Erythroblast (primary cell): ENCODE results near the gene CHRNG.
"Not testable (repeated sequence)": the region's sequence is repeated elsewhere in the genome, so short reads cannot be mapped to it uniquely, and the experiment has no call there.

Experiments
- DNase-seq, 2 experiments: peaks; one replicate each; lab custom pipeline; 2025; lab: John Stamatoyannopoulos, UW
- GATA1 ChIP-seq: IDR thresholded peaks from 2 replicates; pipeline ENCODE4 v1.6.1; 2011; ENCODE audit warnings: low read depth, mild to moderate bottlenecking, control low read depth, low read length, moderate library complexity
- POLR2A ChIP-seq: IDR thresholded peaks from 2 replicates; pipeline ENCODE4 v1.6.1; 2011; ENCODE audit warnings: mild to moderate bottlenecking, low read length

CHRNG gene

DNA sequence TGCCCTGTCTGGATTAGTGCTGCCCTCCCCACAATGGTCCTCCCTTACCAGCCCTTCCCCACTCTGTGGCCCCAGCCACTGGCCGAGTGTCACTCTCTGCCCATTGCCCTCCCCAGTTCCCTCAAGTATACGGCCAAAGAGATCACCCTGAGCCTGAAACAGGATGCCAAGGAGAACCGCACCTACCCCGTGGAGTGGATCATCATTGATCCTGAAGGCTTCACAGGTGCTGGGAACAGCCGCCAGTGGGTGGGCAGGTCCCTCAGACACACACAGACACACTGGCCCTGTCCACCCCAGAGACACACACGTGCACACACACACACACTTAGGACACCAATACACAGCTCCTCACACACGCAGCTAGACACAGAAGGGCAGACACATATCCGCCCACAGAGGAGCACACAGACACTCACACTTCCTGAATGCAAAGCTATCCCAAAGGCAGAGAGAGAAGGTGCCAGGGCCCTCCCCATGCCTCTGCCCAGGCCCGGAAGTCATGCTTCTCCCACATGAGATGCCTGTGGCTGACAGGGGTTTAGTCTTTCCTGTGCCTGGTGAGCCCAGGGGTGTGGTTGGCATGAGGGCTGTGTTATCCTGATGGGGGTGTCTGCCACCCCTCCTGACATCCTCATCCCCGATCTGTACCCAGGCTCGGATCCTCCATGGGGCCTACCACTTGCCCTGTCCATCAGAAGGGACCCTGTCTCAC, 10.6 kb upstream of the CHRNG start:
- DNase-seq = no peak
- TF ChIP-seq GATA1 (no peak), POLR2A (no peak)

DNA sequence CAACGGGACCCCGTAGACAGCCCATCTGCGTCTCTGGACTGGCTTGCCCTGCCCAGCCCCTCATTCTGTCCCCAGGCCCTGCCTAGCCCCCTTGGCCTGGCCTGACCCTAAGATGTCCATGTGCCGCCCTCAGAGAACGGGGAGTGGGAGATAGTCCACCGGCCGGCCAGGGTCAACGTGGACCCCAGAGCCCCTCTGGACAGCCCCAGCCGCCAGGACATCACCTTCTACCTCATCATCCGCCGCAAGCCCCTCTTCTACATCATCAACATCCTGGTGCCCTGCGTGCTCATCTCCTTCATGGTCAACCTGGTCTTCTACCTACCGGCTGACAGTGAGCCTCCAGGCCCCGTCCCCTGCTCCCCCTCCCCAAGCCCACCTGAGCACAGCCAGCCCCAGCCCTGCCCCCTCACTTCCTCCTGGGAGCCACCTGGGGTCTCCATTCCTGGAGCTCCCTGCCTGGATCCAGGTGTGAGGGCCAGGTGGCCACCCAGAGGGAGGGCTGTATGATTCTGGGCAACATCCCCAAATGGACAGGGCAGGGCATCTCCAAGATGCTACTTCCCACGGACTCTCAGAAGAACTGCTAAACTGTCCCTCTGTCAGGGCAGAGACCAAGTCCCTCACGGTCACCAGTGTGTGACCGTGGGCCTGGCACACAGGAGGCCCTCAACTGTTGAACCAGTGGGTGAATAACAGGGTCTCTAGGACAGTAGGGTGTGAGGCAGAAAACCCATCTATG, 9.5 kb upstream of the CHRNG start:
- TF ChIP-seq POLR2A (no peak), GATA1 (no peak)
- DNase-seq = no peak

DNA sequence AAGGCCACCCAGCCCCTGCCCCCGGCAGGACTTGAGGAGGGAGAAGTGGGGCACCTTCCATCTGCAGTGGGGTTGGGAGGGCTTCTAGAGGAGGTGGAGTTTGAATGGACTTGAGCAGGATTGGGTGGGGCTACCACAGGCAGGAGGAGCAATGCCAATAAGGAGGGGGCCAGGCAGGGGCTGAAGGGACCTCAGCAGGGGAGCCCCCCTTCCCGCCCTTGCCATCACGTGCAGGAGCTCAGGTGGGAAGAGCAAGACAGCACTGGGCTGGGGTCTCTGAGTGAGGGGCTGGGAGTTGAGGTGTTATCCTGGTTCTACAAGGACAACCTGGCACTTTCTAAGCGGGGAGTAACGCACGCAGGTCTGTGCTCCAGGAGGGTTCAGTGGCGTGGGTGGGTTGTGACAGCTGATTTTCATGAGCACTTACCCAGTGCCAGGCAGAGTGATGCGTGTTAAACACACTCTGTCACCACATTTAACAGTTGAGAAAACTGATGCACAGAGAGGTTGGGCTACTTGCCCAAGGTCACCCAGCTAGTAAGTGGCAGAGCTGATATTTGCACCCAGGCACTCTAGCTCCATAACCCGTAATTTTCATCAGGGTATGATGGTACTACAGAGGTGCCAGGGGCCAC, 8.7 kb upstream of the CHRNG start:
- DNase-seq = no peak
- TF ChIP-seq GATA1 (no peak), POLR2A (no peak)

DNA sequence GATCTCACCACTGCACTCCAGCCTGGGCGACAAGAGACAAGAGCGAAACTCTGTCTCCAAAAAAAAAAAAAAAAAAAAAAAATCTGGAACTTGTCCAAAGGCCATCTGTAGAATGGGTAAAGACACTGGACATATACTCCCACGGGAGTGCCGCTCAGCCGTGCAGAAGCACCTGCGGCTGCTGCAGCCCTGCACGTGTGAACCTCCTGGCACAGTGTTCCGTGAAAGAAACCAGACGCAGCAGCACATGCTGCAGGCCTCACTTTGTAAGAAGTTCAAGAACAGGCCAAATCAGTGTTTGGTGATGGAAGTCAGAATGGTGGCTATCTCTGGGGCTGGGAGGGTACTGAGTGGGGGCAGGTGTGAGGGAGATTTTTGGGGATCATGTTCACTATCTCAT, 7.1 kb upstream of the CHRNG start:
- TF ChIP-seq POLR2A (no peak), GATA1 (no peak)
- DNase-seq = no peak

DNA sequence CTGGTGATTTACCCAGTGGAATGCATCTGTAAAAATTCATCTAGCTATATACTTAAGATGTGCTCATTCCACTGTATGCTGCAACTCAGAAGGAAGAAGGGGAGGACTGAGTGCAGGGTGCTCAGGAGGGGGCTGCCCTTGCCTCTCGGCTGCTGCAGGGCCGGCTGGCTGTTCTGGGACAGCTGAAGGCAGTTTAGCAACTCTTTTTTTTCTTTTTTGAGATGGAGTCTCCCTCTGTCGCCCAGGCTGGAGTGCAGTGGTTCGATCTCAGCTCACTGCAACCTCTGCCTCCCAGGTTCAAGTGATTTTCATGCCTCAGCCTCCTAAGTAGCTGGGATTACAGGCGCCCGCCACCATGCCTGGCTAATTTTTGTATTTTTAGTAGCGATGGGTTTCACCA, 6.7 kb upstream of the CHRNG start:
- DNase-seq = not testable (repeated sequence)

DNA sequence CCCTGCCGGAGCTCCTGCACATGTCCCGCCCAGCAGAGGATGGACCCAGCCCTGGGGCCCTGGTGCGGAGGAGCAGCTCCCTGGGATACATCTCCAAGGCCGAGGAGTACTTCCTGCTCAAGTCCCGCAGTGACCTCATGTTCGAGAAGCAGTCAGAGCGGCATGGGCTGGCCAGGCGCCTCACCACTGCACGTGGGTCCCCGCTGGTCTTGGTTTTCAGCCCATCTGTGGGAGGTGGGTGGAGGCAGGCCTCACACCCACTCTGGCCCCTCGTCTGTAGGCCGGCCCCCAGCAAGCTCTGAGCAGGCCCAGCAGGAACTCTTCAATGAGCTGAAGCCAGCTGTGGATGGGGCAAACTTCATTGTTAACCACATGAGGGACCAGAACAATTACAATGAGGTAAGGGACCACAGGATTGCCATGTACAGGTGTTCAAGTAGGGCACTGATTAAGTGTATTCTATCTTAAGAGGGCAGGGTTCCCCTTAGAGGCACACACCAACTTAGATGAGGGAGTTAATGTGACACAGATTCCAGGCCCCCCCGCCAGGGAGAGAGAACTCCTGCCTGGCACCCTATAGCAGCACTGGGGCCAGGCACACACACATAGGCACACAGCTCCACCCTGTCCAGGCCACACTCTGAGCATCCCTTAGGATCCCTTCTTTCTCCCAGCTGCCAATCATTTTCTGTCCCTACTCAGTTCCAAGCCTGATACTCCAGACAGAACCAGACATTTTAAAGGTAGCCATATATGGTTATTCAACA, 5.4 kb upstream of the CHRNG start:
- no peak for DNase-seq
- no peak for TF ChIP-seq GATA1
- TF ChIP-seq POLR2A = no peak

DNA sequence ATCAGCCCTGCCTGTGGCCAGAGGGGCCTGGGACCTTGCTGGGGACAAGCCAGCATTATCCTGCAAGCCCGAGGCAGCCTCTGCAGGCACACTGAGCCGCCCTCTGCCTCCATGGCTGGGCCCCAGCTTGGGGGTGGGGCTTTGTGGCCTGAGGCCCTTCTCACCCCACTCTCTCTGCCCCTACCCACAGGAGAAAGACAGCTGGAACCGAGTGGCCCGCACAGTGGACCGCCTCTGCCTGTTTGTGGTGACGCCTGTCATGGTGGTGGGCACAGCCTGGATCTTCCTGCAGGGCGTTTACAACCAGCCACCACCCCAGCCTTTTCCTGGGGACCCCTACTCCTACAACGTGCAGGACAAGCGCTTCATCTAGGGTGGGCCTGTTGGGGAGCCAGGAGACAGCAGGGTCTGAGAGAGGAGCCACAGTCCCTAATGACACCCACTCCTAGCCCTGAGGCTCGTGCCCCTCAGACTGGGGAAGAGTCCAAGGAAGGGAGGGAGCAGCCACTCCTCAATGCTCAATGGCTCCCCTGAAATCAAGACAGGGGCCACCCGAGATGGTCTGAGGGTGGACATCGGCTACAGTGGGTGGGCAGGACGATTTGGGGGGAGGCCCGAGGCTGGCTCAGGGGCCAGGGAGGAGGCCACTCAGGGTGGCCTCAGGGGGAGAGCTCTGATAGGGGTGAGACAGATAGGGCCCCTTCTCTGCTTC, 4.4 kb upstream of the CHRNG start:
- no peak for DNase-seq
- no peak for TF ChIP-seq POLR2A
- TF ChIP-seq GATA1 = no peak

DNA sequence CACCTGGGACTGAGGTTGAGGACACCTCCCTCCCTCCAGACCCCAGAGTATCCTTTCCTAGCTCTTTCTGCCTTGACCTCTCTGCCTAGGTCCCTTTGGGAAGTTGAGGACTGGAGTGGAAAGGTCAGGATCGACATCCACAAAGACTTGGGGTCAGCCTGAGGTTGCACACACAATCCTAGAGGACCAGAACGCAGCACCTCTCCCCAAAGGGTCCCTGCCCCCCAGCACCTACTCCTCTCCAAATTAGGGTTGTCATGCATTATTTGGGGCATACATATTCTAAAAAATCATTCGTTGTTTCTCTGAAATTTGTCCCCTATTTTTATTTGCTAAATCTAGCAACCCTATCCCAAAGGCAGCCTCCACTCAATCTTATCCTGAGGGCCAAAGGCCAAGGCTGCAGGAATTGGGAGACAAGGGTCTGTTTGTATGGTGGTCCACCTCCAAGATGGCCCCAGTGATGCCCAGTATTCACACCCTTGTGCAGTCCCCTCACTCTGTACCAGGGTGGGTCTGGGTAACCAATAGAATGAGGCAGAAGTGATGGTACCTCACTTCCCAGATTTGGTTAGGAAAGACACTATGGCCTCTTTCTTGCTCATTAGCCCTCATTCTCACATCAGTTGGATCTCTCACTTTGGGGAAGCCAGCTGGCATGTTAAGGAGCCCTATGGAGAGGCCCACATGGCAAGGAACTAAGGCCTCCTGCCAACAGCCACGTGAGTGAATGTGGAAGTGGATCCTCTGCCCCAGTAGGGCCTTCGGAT, 3.5 kb upstream of the CHRNG start:
- TF ChIP-seq GATA1 (no peak), POLR2A (no peak)
- no peak for DNase-seq

DNA sequence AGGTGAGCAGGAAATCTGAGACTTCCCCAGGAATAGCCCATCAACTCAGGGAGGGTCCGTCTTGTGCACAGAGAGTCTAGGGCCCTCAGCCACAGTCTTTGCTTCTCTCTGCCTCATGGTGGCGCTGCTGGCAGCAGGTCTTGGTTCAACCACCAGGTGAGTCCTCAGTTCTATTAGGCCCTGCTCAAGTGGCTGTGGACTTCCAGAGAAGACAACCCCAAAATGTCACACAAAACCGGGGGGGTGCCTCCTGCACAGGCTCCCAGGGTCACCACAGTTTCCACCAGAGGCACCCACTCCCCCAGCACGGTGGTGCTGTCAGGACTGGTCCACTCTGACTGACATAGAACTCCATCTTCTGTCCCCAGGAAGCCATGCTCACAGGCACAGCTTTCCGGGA, 2.4 kb upstream of the CHRNG start:
- DNase-seq = peak; percentile 17 to 19
- TF ChIP-seq POLR2A (no peak), GATA1 (no peak)

DNA sequence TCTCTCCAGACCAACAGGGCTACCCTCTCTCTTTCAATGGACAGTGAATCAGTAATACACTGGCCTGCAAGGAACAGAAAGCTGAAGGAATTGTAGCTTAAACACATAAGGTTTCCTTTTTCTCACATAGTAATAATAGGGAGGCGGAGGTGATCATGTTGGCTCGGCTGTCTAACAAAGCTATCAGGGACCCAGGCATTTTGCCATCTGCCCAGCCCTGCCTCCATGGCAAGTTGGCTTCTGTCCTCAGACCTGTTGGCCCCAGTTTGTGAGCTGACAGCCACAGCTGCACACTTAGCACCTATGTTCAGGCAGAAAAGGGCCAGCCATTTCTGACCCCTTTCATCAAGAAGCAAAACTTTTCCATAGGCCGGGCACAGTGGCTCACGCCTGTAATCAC, 2.0 kb upstream of the CHRNG start:
- TF ChIP-seq GATA1 (no peak), POLR2A (no peak)
- DNase-seq = no peak

DNA sequence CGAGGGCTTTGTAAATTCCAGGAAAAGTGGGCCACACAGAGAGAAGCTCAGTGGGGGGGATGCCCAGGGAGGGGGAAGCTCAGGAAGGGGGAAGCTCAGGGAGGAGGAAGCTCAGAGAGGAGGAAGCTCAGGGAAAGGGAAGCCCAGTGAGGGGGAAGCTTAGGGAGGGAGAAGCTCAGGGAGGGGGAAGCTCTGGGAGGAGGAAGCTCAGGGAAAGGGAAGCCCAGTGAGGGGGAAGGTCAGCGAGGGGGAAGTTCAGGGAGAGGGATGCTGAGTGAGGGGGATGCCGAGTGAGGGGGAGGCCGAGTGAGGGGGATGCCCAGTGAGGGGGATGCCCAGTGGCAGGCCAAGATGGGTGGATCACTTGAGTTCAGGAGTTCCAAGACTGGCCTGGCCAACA, 821 bp upstream of the CHRNG start:
- TF ChIP-seq GATA1 = no peak
- TF ChIP-seq POLR2A = no peak
- no peak for DNase-seq

DNA sequence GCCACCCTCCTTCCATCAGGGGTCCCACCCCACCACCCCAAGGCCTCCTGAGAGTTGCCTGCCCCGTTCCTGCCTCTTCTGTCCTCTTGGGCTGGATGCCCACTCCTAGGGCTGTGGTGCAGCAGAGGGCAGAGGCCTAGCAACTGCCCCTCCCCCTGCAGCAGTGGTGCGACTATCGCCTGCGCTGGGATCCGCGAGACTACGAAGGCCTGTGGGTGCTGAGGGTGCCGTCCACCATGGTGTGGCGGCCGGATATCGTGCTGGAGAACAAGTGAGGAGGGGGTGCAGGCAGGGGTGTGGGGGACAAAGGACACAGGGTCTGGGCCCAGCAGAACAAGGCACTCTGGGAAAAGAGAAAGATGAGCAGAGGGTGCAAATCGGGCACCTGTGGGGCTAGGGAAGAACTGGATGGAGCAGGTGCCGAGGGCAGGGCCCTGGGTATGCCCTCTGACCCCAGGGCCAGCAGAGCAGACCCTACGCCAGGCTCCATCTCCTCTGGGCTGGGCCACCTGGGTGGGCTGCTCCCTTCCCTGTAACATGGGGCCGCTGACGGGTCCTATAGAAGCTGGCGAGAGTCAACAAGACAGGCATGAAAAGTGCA, 1.0 kb downstream of the CHRNG start:
- TF ChIP-seq GATA1 (no peak), POLR2A (no peak)
- DNase-seq = no peak

DNA sequence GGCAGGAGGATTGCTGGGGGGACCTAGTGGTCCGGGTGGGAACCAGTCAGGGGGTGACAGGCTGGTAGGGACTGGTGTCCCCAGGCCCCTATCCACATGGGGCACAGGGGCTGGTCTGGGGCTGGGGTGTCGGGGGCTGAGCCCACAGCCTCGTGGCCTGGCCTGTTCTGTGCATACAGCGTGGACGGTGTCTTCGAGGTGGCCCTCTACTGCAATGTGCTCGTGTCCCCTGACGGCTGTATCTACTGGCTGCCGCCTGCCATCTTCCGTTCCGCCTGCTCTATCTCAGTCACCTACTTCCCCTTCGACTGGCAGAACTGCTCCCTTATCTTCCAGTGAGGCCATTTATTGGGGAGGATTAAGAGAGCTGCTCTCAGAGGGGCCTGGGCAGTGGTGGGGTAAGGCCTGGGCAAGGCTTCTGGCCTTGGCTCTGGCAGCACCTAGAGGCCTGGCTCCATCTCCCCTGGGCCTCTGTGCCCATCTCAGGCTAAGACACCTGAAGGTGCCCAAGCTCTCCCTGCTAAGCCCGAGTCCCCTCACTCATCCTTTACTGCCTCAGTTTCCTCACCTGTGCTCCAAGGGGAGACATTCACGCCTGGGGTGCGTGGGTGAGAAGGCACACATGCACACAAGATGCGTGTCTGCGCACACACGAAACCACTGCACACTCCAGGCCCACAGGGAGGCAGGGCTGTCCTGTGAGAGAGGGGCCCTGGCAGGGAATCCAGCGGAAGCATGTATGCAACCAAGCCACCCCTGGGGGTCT, 1.9 kb downstream of the CHRNG start:
- DNase-seq = peak; percentile 28 to 48
- TF ChIP-seq GATA1 = no peak
- TF ChIP-seq POLR2A = no peak
